Left colon (tissue), 2 donors: ENCODE measurements around the gene NEDD4L. TPM values are rescaled to one million over a fixed set of nuclear protein-coding genes. Genes with fewer than 3 reads are reported as not detected.

ENCODE experiments used
- ATAC-seq: fragments of 200-7000 bp; cut with Tn5 transposase; one replicate; pipeline ENCODE4 v1.9.1; 2020; ENCODE audit warnings: mild to moderate bottlenecking, moderate library complexity
- DNase-seq, 2 donors: peaks; one replicate each; pipeline ENCODE4 v3.0.0-alpha.2; 2020
- intact Hi-C, 2 donors: fragments of 100-400 bp; cut with DNase I in 1 of 2; cut with micrococcal nuclease in 1 of 2; formaldehyde crosslinking; loops; one replicate each; pipeline versions ENCODE4 v1.11.2 to v1.14.0; 2022; cut with DNase I, micrococcal nuclease
- total RNA-seq, 2 donors: library from RNA; stranded (reverse); fragmentation: NEBNext Ultra II Directional; extraction: Animal tissue kit (Norgen Biotek cat#: 25700); gene quantifications; one replicate each; pipeline ENCODE4 v1.2.1, GENCODE V29; 2021
- donor health status: DM: no; HTN: no; CAD: no.
- donor health status: DM: yes; HTN: yes; CAD: no.

NEDD4L gene
- total RNA-seq, 2 donors from 2014 or later, result 176 to 332 TPM

DNA sequence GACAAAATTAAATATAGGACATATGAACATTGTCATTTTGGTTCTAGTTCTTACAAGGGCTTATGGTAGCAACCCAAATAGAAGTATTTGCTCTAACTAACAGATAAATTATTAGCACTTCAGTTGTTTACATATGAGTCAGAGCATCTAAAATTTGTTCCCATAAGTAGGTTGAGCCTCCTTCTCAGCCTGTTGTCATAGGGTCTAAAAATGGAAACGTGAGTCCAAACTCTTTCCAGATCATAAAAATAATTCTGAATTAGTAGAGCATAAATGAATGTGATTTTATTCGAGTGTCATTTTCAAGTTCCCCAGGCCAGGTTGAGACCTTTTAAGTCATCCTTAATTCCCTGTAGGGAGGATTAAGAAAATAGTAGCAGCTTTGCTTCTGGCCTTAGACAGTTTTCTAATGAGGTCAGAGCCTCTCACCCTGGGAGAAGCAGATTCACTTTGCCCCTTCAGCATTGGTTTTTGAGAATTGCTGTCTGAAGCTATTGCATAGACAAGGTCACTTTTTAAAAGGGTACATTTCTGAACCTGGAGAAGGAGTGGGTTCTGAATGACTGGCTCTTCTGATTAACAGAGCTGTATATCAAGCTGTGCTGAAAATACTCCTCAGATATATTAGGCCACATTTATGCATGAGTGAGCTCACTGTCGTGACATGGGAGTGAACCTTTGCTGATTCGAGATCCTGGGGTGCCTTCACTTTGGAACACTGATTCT, 164.3 kb downstream of the NEDD4L start:
- intact Hi-C loops, result no loop called here
- DNase-seq (no peak), ATAC-seq (no peak)

DNA sequence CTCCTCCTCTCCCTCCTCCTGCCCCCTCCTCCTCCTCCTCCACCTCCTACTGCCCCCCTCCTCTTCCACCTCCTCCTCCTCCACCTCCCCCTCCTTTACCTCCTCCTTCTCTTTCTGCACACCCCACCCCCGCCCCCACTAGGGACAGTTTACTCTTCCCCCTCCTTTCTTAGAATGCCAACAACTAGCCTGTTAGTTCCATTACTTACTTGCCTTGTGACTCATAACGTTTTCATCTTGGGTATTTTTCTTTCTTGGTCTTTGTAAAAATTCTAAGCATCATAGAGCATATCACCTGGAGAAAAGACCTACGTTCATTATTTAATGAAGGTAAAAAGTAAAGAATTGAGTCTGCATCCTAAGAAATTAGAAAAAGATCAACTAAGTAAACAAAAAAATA, 165.3 kb downstream of the NEDD4L start:
- DNase-seq, result no peak
- no peak for ATAC-seq
- intact Hi-C loops, result no loop called here

DNA sequence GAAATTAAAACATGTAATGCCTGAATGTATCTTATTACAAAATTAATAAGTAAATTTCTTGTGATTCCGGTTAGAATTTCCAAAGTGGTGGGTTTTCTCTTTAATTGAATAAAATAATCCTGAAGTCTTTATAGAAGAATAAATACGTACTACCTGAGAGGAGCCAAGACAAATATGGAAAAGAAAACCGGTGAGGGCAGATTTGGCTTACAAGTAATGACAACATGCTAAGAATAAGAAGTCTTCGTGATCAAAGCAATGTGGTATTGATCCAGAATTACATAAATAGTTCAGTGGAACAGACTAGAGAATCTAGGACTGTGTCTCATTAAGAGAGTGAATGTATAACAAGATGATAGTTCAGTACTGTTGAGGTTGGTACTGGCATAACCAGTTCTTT, 167.5 kb downstream of the NEDD4L start:
- intact Hi-C loops, result no loop called here
- ATAC-seq (peak; percentile 9), DNase-seq (no peak)

DNA sequence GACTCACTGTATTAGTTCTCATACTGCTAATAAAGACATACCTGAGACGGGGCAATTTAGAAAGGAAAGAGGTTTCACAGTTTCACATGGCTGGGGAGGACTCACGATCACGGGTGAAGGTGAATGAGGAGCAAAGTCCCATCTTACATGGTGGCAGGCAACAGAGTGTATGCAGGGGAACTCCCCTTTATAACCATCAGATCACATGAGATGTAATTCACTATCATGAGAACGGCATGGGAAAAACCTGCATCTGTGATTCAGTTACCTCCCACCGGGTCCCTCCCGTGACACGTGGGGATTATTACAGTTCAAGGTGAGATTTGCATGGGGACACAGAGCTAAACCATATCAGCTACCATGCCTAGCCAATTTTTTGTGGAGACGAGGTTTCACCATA, 168.2 kb downstream of the NEDD4L start:
- DNase-seq, result peak in 1 of 2 donors; percentile 49
- intact Hi-C loops, result no loop called here
- peak; percentile 71 for ATAC-seq

DNA sequence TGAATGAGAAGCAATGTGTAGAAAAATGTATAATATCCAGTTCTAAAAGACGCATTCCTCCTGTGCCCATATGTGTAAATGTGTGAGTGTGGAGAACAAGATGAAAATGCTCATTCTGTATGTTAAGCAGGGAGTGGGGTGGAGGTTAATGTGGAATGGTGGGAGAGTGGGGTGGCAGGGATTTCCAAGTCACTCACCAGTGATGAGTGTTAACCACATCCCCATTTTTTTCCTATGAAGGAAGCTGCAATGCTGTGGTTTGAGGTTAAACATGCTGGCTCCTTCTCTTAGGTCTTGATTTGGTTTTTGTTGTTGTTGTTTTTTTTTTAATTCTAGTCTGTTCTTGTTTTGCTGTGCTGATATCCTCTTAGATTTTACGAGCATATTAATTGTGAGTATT, 169.4 kb downstream of the NEDD4L start:
- DNase-seq (no peak), ATAC-seq (no peak)
- intact Hi-C loops, result no loop called here

DNA sequence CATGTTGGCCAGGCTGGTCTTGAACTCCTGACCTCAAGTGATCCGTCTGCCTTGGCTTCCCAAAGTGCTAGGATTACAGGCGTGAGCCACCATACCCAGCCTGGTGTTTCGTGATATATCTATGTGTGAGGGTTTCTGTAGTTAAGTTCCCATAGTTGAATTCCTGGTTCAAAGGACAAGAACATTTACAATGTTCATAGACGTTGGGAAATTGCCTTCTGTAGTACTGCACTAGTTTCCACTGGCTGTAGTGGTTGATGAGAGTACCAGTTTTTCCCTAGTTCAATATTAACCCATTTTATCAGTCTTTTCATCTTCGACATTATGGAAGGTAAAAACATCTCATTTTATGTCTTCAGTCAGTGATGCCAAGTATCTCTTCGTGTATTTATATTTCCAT, 171.0 kb downstream of the NEDD4L start:
- intact Hi-C loops, result no loop called here
- DNase-seq (peak in 1 of 2 donors; percentile 22), ATAC-seq (peak; percentile 77)

DNA sequence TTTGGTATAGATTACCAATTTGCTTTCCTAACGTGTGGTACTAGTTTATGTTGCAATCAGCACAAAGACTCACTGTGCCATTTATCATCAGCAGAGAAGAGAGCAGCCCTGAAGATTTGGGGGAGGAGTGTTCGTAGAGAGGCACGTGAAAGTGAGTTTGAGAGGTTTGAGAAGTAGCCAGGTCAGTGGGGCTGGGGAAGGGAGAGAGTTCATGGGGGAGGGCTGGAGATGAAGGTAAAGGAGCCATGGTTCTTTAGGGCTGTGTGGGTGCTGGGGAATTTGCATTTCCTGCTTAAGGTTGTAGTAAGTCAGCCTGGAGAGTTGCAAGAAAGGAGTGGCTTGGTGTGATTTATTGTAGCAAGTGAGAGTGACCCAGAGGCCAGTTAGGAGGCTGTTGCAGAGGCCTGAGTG, 172.1 kb downstream of the NEDD4L start:
- intact Hi-C loops, result no loop called here
- DNase-seq (peak; percentile 28 to 55), ATAC-seq (peak; percentile 72)

DNA sequence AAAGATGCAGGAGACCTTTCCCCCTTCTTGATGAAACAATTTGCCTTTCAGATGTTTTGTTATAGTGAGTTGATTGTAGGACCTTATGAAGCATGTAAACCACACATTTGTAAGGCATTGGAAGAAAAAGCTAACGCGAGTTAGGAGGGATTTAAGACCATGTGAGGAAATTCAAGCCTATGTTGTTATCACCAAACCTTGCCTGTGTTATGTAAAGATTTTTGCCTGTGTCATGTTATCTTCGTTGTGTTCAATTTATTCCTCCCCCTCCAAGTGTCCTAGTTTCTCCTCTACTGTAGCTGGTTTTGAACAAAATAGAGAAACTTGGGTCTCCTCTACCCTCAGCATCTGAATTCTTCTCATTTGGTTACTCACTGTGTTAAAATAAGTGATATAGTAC, 173.0 kb downstream of the NEDD4L start:
- ATAC-seq, result no peak
- intact Hi-C loops, result no loop called here
- DNase-seq, result no peak

DNA sequence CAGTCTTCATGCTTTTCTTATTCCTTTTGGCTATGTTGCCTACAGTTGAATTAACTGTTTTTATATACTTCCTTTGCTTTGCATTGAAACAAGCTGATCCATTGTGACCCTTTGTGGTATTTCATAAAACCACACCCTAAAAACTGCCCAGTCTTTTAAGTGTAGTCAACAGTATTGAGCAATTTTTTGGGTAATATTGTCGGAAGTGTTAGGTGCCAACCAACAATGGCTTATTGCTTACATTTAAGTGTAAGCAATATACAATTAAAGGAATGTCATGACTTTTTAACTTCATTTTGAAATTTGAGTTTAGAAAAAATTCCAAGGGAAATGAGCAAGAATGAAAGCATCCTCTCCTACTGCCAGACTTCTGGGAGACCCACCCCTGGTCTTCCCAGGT, 174.1 kb downstream of the NEDD4L start:
- intact Hi-C loops, result no loop called here
- DNase-seq (no peak), ATAC-seq (no peak)

DNA sequence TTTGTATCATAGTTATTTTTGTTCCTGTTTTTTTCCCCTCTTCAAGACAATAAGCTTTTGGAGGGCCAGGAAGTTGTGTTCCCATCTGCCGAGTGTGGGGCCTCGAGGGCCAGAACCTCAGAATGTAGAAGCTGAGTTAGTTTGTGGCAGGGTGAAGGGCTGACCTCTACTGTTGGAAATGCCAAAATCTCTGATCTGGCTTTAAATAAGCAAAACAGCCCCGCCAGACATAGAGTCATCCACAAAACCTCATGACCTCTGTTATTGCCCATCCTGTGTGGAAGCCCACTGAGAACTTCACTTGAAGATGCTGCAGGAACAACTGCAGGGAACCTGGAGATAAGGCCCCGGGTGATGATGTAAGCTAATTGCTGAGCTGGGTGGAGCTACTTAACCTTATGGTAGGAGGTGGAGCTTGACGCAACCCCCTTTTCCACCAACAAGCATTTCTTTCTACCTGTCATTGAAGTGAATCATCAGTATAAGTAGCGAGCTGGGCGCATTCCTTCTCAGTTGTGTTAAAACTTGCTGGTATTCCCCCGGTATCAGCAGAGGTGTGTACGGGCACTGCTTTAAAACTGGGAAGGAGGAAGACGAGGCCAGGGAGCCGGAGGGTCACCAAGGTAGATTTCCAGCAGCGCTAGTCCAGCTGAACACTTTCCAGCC, 177.2 kb downstream of the NEDD4L start:
- intact Hi-C loops, result no loop called here
- peak; percentile 68 to 89 for DNase-seq
- ATAC-seq, result peak; percentile 77

DNA sequence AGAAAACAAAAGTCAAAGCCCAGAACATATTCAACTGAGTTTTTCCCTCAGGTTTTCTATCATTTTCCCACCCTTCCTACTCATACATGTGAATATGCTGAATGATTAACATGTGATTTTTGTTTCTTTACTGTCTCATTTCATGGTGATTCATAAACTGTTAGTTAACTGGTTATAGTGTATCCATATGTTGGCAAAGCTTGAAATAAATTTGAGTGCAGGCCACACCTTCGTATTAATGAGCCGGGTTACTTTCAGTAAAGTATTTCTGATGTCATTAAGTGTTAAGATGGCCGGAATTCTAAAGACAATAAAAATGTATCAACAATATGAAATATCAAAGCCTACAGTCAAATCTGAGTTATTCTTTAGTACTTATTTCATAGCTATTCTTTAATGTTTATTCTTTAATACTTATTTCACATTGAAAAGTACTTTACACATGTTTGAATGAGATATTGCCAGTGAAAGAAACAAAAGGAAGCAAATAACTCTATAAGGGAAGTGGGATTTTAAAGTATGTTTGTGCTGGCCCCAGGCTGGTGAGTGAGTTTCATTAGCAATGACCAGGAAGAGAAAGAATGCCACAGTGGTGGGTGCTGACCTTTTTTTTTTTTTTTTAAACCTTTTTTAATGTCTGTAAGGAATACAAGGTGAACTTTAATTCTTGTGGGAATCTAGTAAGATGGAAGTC, 178.6 kb downstream of the NEDD4L start:
- DNase-seq (no peak), ATAC-seq (peak; percentile 11)
- intact Hi-C loops, result no loop called here

DNA sequence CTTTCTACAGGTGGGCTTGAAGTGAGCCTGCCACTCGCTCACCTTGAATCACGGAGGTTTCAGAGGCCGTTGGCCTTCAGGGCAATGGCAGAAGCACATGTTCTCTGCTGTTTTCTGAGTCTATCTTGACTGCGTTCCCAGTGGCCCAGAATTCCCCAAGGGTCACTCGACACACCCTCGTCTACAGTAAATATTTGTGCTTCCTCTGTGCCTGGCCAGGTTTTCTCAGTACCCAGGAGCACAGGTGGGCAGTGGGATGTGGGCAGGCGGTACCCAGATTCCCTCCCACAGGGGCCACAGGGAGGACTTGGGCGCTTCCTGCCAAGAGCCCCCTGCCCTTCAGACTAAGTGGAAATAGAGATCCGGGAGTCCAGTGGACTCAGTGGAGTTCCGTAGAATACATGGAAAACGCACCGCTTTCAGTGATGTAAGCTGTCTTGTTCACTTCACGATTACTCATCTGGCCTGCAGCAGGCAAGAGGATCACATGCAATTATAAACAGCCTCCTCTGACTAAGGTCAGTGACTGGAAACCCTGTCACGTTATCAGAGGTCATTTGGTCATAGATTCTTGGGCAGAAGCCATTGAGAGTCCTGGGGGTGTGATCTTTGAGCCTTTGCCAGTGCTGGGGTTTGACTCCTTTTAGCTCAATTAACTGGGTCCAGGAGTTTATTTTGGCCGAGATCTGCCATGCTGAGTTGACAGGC, 179.8 kb downstream of the NEDD4L start:
- DNase-seq (peak; percentile 49 to 70), ATAC-seq (peak; percentile 67)
- intact Hi-C loops, result no loop called here

DNA sequence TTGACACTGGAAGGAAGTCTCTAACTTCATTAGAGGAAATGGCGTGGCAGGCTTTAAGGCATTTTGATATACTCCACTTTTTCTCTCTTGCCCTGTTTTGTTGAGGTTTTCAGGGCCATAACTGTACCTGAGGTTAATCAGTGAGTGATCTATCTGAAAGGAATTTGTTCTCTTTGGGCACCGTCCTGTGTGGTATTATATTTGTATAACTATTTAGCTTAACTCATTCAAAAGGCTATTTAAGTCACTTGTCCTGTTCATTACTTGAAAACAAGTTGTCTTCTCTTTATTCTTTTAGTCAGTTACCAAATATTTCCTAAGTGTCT, 180.4 kb downstream of the NEDD4L start:
- ATAC-seq (no peak), DNase-seq (no peak)
- intact Hi-C loops, result no loop called here

DNA sequence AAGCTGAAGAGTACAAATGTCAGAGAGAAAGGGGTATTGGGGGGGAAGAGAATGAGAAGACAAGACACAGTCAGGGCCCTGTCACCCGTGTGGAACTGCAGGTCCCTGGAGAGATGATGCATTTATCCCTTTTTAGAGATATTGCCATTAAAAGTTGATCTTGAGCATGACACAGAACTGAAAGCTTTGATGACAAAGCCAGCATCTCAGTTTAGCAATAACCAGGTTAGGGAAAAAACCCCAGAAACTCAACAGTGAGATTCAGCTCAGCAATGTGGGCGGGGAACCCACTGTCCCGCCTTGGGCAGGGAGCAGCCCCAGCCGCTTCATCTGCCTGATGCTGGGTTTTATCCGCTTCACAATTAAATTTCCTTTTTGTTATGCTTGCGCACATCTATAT, 181.1 kb downstream of the NEDD4L start:
- ATAC-seq (no peak), DNase-seq (no peak)
- intact Hi-C loops, result no loop called here

DNA sequence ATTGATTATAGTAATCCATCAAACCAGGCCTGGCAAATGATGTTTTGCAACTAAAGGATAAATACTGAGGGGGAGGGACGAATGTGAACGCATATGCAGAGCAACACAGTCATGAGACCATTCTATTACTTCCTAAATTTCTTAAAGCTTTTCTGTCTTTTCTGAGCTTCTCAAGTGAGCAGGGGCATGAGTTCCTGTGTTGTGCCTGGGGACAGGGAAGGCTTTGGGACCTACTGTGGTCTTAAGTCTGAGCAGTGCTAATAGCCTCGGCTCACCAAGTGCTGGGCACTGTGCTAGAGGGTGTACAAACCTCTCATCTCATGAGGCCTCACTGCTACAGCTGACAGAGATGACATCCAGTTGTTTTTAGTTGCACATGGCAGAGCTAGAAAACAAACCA, 182.4 kb downstream of the NEDD4L start:
- ATAC-seq, result no peak
- intact Hi-C loops, result no loop called here
- DNase-seq, result no peak

DNA sequence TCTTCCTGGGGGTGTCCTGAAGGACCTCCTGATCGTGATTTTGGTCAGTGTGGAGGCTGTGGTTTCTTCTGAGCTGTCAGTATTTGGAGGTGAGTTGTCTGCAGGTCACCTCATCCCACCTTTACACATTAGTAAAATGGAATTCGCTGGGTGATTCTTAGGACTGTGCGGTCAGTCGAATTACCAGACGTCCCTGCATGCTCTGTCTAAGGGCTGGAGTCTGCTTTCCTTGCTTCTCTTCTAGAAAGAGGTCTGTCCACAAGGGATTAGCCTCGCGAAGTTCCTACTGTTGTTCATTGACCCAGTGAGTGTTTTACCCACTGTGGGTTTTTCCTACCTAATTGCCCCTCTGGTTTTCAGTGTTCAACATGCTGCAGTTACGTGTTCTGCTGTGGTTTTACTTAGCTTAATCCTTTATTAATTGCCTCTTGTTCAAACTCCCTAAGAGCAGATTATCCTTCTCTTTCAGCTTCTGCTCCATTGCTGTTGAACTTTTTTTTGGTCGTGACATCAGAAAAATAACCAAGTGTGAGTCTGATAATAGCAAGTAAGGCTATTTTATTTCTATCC, 183.4 kb downstream of the NEDD4L start:
- intact Hi-C loops, result no loop called here
- no peak for DNase-seq
- ATAC-seq, result no peak

DNA sequence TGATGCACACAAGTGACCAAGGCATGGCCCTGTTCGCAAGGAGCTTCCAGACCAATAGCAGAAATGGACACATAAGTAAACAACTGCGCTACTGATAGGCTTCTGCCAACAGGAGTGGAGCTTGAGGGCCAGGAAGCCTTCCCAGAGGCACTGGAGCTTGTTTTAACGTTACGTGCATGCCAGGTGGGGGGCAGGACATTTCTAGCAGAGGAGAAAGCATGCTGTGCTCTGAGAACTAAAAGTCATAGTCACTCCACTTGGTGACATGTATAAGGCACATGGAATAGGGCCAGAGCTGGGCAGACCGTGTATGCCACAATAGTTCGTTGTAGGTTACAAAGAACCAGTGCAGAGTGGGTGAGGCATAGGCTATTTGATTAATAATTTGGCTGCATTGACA, 184.2 kb downstream of the NEDD4L start:
- ATAC-seq, result no peak
- intact Hi-C loops, result no loop called here
- no peak for DNase-seq

DNA sequence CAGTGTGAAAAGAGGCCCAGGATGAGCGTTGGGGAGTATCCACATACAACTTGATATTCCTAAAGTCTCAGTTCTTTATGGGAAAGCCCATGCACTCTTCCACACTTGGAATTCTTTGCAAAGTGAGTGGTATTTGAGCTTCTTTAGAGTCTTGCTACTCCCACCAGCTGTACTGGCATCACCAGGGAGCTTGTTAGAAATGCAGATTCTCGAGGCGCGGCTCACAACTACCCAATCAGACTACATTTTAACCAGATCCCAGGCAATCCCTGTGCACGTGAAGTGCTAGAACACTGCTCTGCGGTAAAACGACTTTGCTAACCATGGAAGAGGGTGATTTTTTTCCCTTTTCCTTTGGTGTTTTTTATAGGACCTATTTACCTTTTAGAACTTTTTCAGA, 184.7 kb downstream of the NEDD4L start:
- DNase-seq, result no peak

DNA sequence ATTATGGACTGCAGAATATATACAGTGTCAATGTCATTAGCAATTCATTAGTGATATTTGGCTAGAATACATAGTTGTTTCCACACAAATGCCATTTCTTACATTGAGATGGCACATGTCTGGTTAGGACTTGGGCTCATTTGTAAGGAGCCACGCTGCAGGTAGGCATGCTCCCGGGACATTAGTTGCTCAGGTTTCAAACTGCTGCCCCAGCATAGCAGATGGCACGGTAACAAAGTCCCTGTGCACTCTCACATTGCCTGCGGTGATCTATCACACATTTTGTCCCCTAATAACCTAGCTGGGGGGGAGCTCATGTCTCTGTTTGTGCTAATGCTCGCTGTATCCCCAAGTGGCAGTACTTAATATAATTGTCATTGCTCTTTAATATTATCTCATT, 185.1 kb downstream of the NEDD4L start:
- DNase-seq, result no peak
- ATAC-seq, result no peak
- intact Hi-C loops, result no loop called here

More for the DNA sequence above, 184.7 kb downstream of the NEDD4L start:
- intact Hi-C loops, result no loop called here
- no peak for ATAC-seq
